Hepatocyte (in vitro differentiated cells): ENCODE measurements around the gene SPACA7.

Experiments used
- EZH2 ChIP-seq: fragments of 200-600 bp; sonication (generic); IDR thresholded peaks from 2 replicates; pipeline ENCODE4 v1.6.1; 2016; ENCODE audit warnings: antibody characterized with exemption, mild to moderate bottlenecking, borderline replicate concordance
- EZH2phosphoT487 ChIP-seq: fragments of 200-600 bp; sonication (generic); IDR thresholded peaks from one replicate; pipeline ENCODE4 v1.6.1; 2018; ENCODE audit warnings: antibody characterized with exemption, mild to moderate bottlenecking, low read depth, moderate library complexity; ENCODE audit not compliant: unreplicated experiment, severe bottlenecking
- TF ChIP-seq, protein P1 (sequence below): fragments of 200-600 bp; sonication (generic); IDR thresholded peaks from 2 replicates; pipeline ENCODE4 v1.5.1; 2016; ENCODE audit warnings: antibody characterized with exemption, mild to moderate bottlenecking; ENCODE audit not compliant: poor library complexity

GRCh38 chr13:112481458-112481857 lies 105.3 kb downstream of the SPACA7 start:
- TF ChIP-seq EZH2: no peak
- TF ChIP-seq, protein P1, sequence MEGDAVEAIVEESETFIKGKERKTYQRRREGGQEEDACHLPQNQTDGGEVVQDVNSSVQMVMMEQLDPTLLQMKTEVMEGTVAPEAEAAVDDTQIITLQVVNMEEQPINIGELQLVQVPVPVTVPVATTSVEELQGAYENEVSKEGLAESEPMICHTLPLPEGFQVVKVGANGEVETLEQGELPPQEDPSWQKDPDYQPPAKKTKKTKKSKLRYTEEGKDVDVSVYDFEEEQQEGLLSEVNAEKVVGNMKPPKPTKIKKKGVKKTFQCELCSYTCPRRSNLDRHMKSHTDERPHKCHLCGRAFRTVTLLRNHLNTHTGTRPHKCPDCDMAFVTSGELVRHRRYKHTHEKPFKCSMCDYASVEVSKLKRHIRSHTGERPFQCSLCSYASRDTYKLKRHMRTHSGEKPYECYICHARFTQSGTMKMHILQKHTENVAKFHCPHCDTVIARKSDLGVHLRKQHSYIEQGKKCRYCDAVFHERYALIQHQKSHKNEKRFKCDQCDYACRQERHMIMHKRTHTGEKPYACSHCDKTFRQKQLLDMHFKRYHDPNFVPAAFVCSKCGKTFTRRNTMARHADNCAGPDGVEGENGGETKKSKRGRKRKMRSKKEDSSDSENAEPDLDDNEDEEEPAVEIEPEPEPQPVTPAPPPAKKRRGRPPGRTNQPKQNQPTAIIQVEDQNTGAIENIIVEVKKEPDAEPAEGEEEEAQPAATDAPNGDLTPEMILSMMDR: no peak
- TF ChIP-seq EZH2phosphoT487: no peak
